ENCODE results near the gene SPNS3.
A peak's percentile ranks its signal among the peaks of the same experiment; 100 is the strongest.

Gene SPNS3

GRCh38 chr17:4487820-4488716, 54.3 kb downstream of the SPNS3 start:
- H3K27ac ChIP-seq (ENCODE audit: low read depth, low read length), result no peak overlapping the region
- H3K4me3 ChIP-seq (ENCODE audit: low read depth in 1 of 2, low read length in 2 of 2), result no peak overlapping the region
- no peaks in the 10 kb centered on the region for H3K36me3 ChIP-seq (ENCODE audit: control insufficient read depth in 1 of 2, insufficient read depth in 2 of 2, low read length in 2 of 2)
- H3K27me3 ChIP-seq (ENCODE audit: control insufficient read depth in 1 of 2, insufficient read depth in 2 of 2, low read length in 2 of 2), result no peaks in the 10 kb centered on the region
- peaks cover 15 to 34% of the 10 kb centered on the region in 2 donors for H3K4me1 ChIP-seq (ENCODE audit: control insufficient read depth in 1 of 2, insufficient read depth in 2 of 2, low read length in 2 of 2)
- no peak overlapping the region for H3K9ac ChIP-seq (ENCODE audit: low read depth in 1 of 2, low read length in 2 of 2)
- no peaks in the 10 kb centered on the region for H3K9me3 ChIP-seq (ENCODE audit: control insufficient read depth in 1 of 2, low read length in 2 of 2)

GRCh38 chr17:4488989-4489595, 55.4 kb downstream of the SPNS3 start:
- H3K36me3 ChIP-seq (ENCODE audit: control insufficient read depth in 1 of 2, insufficient read depth in 2 of 2, low read length in 2 of 2), result no peaks in the 10 kb centered on the region
- no peak overlapping the region for H3K9ac ChIP-seq (ENCODE audit: low read depth in 1 of 2, low read length in 2 of 2)
- no peaks in the 10 kb centered on the region for H3K27me3 ChIP-seq (ENCODE audit: control insufficient read depth in 1 of 2, insufficient read depth in 2 of 2, low read length in 2 of 2)
- no peak overlapping the region for H3K27ac ChIP-seq (ENCODE audit: low read depth, low read length)
- peaks cover 16 to 26% of the 10 kb centered on the region in 2 donors for H3K4me1 ChIP-seq (ENCODE audit: control insufficient read depth in 1 of 2, insufficient read depth in 2 of 2, low read length in 2 of 2)
- H3K9me3 ChIP-seq (ENCODE audit: control insufficient read depth in 1 of 2, low read length in 2 of 2), result no peaks in the 10 kb centered on the region
- no peak overlapping the region for H3K4me3 ChIP-seq (ENCODE audit: low read depth in 1 of 2, low read length in 2 of 2)

- Histone ChIP-seq H3K27me3 (ENCODE audit: control insufficient read depth in 1 of 2, insufficient read depth in 2 of 2, low read length in 2 of 2) (no peaks in the 10 kb centered on the region), H3K36me3 (ENCODE audit: control insufficient read depth in 1 of 2, insufficient read depth in 2 of 2, low read length in 2 of 2) (no peaks in the 10 kb centered on the region), H3K27ac (ENCODE audit: low read depth, low read length) (no peak overlapping the region), H3K9ac (ENCODE audit: low read depth in 1 of 2, low read length in 2 of 2) (no peak overlapping the region), H3K4me3 (ENCODE audit: low read depth in 1 of 2, low read length in 2 of 2) (no peak overlapping the region), H3K4me1 (ENCODE audit: control insufficient read depth in 1 of 2, insufficient read depth in 2 of 2, low read length in 2 of 2) (peaks cover 16 to 26% of the 10 kb centered on the region in 2 donors), H3K9me3 (ENCODE audit: control insufficient read depth in 1 of 2, low read length in 2 of 2) (no peaks in the 10 kb centered on the region)
These were observed 56.4 kb downstream of the SPNS3 start for GRCh38 chr17:4490109-4490591.

GRCh38 chr17:4490637-4491061, 56.9 kb downstream of the SPNS3 start:
- Histone ChIP-seq H3K36me3 (ENCODE audit: control insufficient read depth in 1 of 2, insufficient read depth in 2 of 2, low read length in 2 of 2) (no peaks in the 10 kb centered on the region), H3K27ac (ENCODE audit: low read depth, low read length) (no peak overlapping the region), H3K9ac (ENCODE audit: low read depth in 1 of 2, low read length in 2 of 2) (no peak overlapping the region), H3K4me1 (ENCODE audit: control insufficient read depth in 1 of 2, insufficient read depth in 2 of 2, low read length in 2 of 2) (peaks cover 16 to 26% of the 10 kb centered on the region in 2 donors), H3K27me3 (ENCODE audit: control insufficient read depth in 1 of 2, insufficient read depth in 2 of 2, low read length in 2 of 2) (no peaks in the 10 kb centered on the region), H3K9me3 (ENCODE audit: control insufficient read depth in 1 of 2, low read length in 2 of 2) (no peaks in the 10 kb centered on the region), H3K4me3 (ENCODE audit: low read depth in 1 of 2, low read length in 2 of 2) (no peak overlapping the region)

GRCh38 chr17:4492721-4493561, 59.2 kb downstream of the SPNS3 start:
- peaks cover 22 to 27% of the 10 kb centered on the region in 2 donors for H3K4me1 ChIP-seq (ENCODE audit: control insufficient read depth in 1 of 2, insufficient read depth in 2 of 2, low read length in 2 of 2)
- no peak overlapping the region for H3K27ac ChIP-seq (ENCODE audit: low read depth, low read length)
- H3K9ac ChIP-seq (ENCODE audit: low read depth in 1 of 2, low read length in 2 of 2), result no peak overlapping the region

GRCh38 chr17:4497101-4497824, 63.5 kb downstream of the SPNS3 start:
- peak overlapping the region in 1 of 2 donors; percentile 40 for H3K4me3 ChIP-seq (ENCODE audit: low read depth in 1 of 2, low read length in 2 of 2)

More at GRCh38 chr17:4492721-4493561, 59.2 kb downstream of the SPNS3 start:
- Histone ChIP-seq H3K4me3 (ENCODE audit: low read depth in 1 of 2, low read length in 2 of 2) (no peak overlapping the region), H3K27me3 (ENCODE audit: control insufficient read depth in 1 of 2, insufficient read depth in 2 of 2, low read length in 2 of 2) (no peaks in the 10 kb centered on the region), H3K36me3 (ENCODE audit: control insufficient read depth in 1 of 2, insufficient read depth in 2 of 2, low read length in 2 of 2) (no peaks in the 10 kb centered on the region), H3K9me3 (ENCODE audit: control insufficient read depth in 1 of 2, low read length in 2 of 2) (no peaks in the 10 kb centered on the region)

GRCh38 chr17:4498461-4499397, 65.0 kb downstream of the SPNS3 start, which contains the start of gene SPNS2:
TSS of gene SPNS2 (plus strand) at chr17:4498881. CDS start at chr17:4499048, 167 bp downstream.
- Histone ChIP-seq H3K27ac (ENCODE audit: low read depth, low read length) (peak within 1 kb of the TSS; percentile 20), H3K9ac (ENCODE audit: low read depth in 1 of 2, low read length in 2 of 2) (peak within 1 kb of the TSS; percentile 17 to 74), H3K9me3 (ENCODE audit: control insufficient read depth in 1 of 2, low read length in 2 of 2) (no peaks in the 10 kb centered on the region), H3K27me3 (ENCODE audit: control insufficient read depth in 1 of 2, insufficient read depth in 2 of 2, low read length in 2 of 2) (peaks cover 0 to 6% of the 10 kb centered on the region in 2 donors), H3K36me3 (ENCODE audit: control insufficient read depth in 1 of 2, insufficient read depth in 2 of 2, low read length in 2 of 2) (no peaks in the 10 kb centered on the region), H3K4me3 (ENCODE audit: low read depth in 1 of 2, low read length in 2 of 2) (peak within 1 kb of the TSS; percentile 77 to 78), H3K4me1 (ENCODE audit: control insufficient read depth in 1 of 2, insufficient read depth in 2 of 2, low read length in 2 of 2) (peaks cover 36 to 47% of the 10 kb centered on the region in 2 donors)

More at GRCh38 chr17:4497101-4497824, 63.5 kb downstream of the SPNS3 start:
- Histone ChIP-seq H3K9ac (ENCODE audit: low read depth in 1 of 2, low read length in 2 of 2) (no peak overlapping the region), H3K27ac (ENCODE audit: low read depth, low read length) (peak overlapping the region; percentile 32), H3K36me3 (ENCODE audit: control insufficient read depth in 1 of 2, insufficient read depth in 2 of 2, low read length in 2 of 2) (no peaks in the 10 kb centered on the region), H3K4me1 (ENCODE audit: control insufficient read depth in 1 of 2, insufficient read depth in 2 of 2, low read length in 2 of 2) (peaks cover 42 to 43% of the 10 kb centered on the region in 2 donors), H3K27me3 (ENCODE audit: control insufficient read depth in 1 of 2, insufficient read depth in 2 of 2, low read length in 2 of 2) (peaks cover 0 to 6% of the 10 kb centered on the region in 2 donors), H3K9me3 (ENCODE audit: control insufficient read depth in 1 of 2, low read length in 2 of 2) (no peaks in the 10 kb centered on the region)

- H3K9me3 ChIP-seq (ENCODE audit: control insufficient read depth in 1 of 2, low read length in 2 of 2), result no peaks in the 10 kb centered on the region
- H3K4me3 ChIP-seq (ENCODE audit: low read depth in 1 of 2, low read length in 2 of 2), result peak overlapping the region; percentile 77 to 78
- peak overlapping the region; percentile 17 to 74 for H3K9ac ChIP-seq (ENCODE audit: low read depth in 1 of 2, low read length in 2 of 2)
- no peak overlapping the region for H3K27ac ChIP-seq (ENCODE audit: low read depth, low read length)
- H3K4me1 ChIP-seq (ENCODE audit: control insufficient read depth in 1 of 2, insufficient read depth in 2 of 2, low read length in 2 of 2), result peaks cover 40 to 56% of the 10 kb centered on the region in 2 donors
- peaks cover 0 to 6% of the 10 kb centered on the region in 2 donors for H3K27me3 ChIP-seq (ENCODE audit: control insufficient read depth in 1 of 2, insufficient read depth in 2 of 2, low read length in 2 of 2)
- no peaks in the 10 kb centered on the region for H3K36me3 ChIP-seq (ENCODE audit: control insufficient read depth in 1 of 2, insufficient read depth in 2 of 2, low read length in 2 of 2)
These were observed 65.9 kb downstream of the SPNS3 start for GRCh38 chr17:4499431-4500190.
